SU-DHL-6 (cell line): ENCODE data around the gene DHX9.

Experiments
- H2AFZ ChIP-seq: fragments of 200-600 bp; sonication (generic); 2 replicates; pipeline ENCODE4 v1.6.1; 2014; ENCODE audit warnings: low read depth, mild to moderate bottlenecking, moderate library complexity, mixed read lengths, antibody characterized with exemption, low read length; ENCODE audit not compliant: severe bottlenecking
- H3F3A ChIP-seq: fragments of 200-600 bp; shearing (Covaris generic); 2 replicates; pipeline ENCODE4 v1.6.0; 2016; ENCODE audit warnings: antibody characterized with exemption, mild to moderate bottlenecking; ENCODE audit not compliant: insufficient read depth
- H3K27ac ChIP-seq: fragments of 200-600 bp; sonication (generic); 2 replicates; pipeline ENCODE4 v1.5.1; 2016; ENCODE audit warnings: low read depth, mild to moderate bottlenecking, low read length, moderate library complexity, mixed read lengths
- H3K27me3 ChIP-seq: fragments of 200-600 bp; sonication (generic), shearing (Covaris generic); 2 replicates; pipeline ENCODE4 v1.6.0; 2014; ENCODE audit warnings: mild to moderate bottlenecking, low read length
- H3K36me3 ChIP-seq: fragments of 200-600 bp; sonication (generic); 2 replicates; pipeline ENCODE4 v1.6.1; 2014; ENCODE audit warnings: mild to moderate bottlenecking, low read length, mixed read lengths
- H3K4me2 ChIP-seq: fragments of 300-600, 200-600 bp; shearing (Covaris generic), sonication (generic); 2 replicates; pipeline ENCODE4 v1.6.0; 2014; ENCODE audit warnings: low read length, low read depth, mild to moderate bottlenecking; ENCODE audit not compliant: poor library complexity, severe bottlenecking
- H3K4me3 ChIP-seq: fragments of 200-600 bp; sonication (generic); 2 replicates; pipeline ENCODE4 v1.5.1; 2014; ENCODE audit warnings: antibody characterized with exemption, low read length, mild to moderate bottlenecking, mixed read lengths; ENCODE audit not compliant: insufficient read depth, poor library complexity, severe bottlenecking
- H3K79me2 ChIP-seq: fragments of 200-600 bp; sonication (generic); 2 replicates; pipeline ENCODE4 v1.6.1; 2014; ENCODE audit warnings: mild to moderate bottlenecking, low read length, moderate library complexity; ENCODE audit not compliant: insufficient read depth
- H3K9ac ChIP-seq: fragments of 200-600 bp; sonication (generic); 2 replicates; pipeline ENCODE4 v1.7.0; 2014; ENCODE audit warnings: mild to moderate bottlenecking, low read length
- H3K9me2 ChIP-seq: fragments of 200-600 bp; sonication (generic); replicated peaks from 2 replicates; pipeline ENCODE4 v1.6.1; 2014; ENCODE audit warnings: low read length; ENCODE audit not compliant: insufficient read depth
- H3K9me3 ChIP-seq: fragments of 200-600 bp; sonication (generic); 2 replicates; pipeline ENCODE4 v1.6.1; 2014; ENCODE audit warnings: low read length, mixed read lengths; ENCODE audit not compliant: insufficient read depth
- H4K20me1 ChIP-seq: fragments of 200-600 bp; sonication (generic); 2 replicates; pipeline ENCODE4 v1.6.1; 2014; ENCODE audit warnings: low read depth, mild to moderate bottlenecking, antibody characterized with exemption, low read length, moderate library complexity, mixed read lengths
- EZH2phosphoT487 ChIP-seq: fragments of 200-600 bp; sonication (generic), shearing (Covaris generic); conservative IDR thresholded peaks from 2 replicates; pipeline ENCODE4 v1.6.1; 2018; ENCODE audit warnings: mild to moderate bottlenecking, antibody characterized with exemption, low read length, moderate library complexity, mixed read lengths
- TF ChIP-seq, protein P1 (sequence below): fragments of 200-600 bp; sonication (generic); IDR thresholded peaks from one replicate; pipeline ENCODE4 v1.5.1; 2017; ENCODE audit warnings: antibody characterized with exemption, mild to moderate bottlenecking, low read length, moderate library complexity; ENCODE audit not compliant: insufficient read depth, poor library complexity, severe bottlenecking

The DHX9 gene

DNA sequence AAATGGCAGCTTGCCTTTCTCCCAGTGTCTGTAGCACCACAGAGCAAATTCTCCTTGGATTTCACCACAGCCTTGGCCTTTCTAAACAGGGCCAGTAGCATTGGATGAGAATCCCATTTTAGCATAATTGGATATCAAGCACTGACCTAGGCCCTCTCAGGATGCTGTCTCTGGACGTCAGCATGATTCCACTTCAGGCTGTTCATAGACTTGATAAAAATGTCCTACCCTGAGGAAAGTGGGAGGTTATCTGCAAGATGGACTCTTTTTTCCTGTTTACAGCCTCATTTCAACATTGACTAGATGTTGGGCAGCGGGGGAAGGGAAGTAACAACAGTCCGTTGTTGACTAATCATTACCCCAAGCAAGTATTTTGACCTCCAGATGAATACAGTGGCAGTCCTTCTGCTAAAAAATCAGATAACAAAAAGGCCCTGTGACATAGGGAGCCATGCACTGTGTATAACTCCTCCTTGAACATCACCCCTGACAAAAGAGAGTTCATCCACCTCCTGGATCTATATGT is 44.4 kb upstream of the DHX9 start:
- Histone ChIP-seq H2AFZ (no peak overlapping the region), H3K36me3 (no peaks in the 10 kb centered on the region), H3K9me2 (no peaks in the 10 kb centered on the region), H3K79me2 (no peaks in the 10 kb centered on the region), H3K4me2 (no peak overlapping the region), H3K27me3 (no peaks in the 10 kb centered on the region), H4K20me1 (no peaks in the 10 kb centered on the region), H3K9ac (no peak overlapping the region), H3K9me3 (no peaks in the 10 kb centered on the region), H3F3A (no peaks in the 10 kb centered on the region), H3K4me3 (no peak overlapping the region), H3K27ac (no peak overlapping the region)
- no peak for TF ChIP-seq EZH2phosphoT487
- TF ChIP-seq, protein P1, sequence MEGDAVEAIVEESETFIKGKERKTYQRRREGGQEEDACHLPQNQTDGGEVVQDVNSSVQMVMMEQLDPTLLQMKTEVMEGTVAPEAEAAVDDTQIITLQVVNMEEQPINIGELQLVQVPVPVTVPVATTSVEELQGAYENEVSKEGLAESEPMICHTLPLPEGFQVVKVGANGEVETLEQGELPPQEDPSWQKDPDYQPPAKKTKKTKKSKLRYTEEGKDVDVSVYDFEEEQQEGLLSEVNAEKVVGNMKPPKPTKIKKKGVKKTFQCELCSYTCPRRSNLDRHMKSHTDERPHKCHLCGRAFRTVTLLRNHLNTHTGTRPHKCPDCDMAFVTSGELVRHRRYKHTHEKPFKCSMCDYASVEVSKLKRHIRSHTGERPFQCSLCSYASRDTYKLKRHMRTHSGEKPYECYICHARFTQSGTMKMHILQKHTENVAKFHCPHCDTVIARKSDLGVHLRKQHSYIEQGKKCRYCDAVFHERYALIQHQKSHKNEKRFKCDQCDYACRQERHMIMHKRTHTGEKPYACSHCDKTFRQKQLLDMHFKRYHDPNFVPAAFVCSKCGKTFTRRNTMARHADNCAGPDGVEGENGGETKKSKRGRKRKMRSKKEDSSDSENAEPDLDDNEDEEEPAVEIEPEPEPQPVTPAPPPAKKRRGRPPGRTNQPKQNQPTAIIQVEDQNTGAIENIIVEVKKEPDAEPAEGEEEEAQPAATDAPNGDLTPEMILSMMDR = no peak

DNA sequence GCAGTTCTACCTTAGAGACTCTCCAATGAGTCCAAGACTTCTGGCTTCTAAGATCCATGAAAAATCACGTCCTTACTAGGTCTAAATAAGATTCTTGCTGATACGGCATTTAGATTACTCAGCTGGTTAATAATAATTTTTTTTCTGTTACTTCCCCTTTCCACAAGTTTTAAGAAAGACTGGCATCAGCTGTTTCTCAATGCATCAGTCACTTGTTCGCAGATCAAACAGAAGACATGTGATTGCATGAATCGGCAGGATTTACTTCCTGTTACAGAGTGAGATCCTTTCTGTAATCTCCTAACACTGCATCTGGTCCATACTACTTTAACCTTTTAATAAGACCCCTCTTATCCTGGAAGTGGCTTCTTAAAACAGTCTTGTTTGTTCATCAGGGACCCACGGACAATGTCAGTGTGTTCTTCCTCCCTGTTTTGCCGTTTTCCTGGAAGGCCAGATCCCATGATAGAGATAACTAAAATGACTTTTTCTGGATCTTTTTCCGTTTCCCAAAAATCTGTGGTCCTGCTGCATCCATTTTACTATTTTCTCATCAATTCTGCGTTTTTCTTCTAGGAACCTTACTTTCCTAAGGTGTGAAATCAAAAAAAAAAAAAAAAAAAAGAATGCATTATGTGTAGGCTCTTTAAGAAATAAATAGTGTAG is 43.5 kb upstream of the DHX9 start:
- Histone ChIP-seq H3K36me3 (no peaks in the 10 kb centered on the region), H3K9me3 (no peaks in the 10 kb centered on the region), H3K27ac (no peak overlapping the region), H4K20me1 (no peaks in the 10 kb centered on the region), H3K79me2 (no peaks in the 10 kb centered on the region), H3K9me2 (no peaks in the 10 kb centered on the region), H3F3A (no peaks in the 10 kb centered on the region), H3K9ac (no peak overlapping the region), H3K27me3 (no peaks in the 10 kb centered on the region), H3K4me2 (no peak overlapping the region), H2AFZ (no peak overlapping the region), H3K4me3 (no peak overlapping the region)
- TF ChIP-seq, protein P1 = no peak
- TF ChIP-seq EZH2phosphoT487 = no peak

DNA sequence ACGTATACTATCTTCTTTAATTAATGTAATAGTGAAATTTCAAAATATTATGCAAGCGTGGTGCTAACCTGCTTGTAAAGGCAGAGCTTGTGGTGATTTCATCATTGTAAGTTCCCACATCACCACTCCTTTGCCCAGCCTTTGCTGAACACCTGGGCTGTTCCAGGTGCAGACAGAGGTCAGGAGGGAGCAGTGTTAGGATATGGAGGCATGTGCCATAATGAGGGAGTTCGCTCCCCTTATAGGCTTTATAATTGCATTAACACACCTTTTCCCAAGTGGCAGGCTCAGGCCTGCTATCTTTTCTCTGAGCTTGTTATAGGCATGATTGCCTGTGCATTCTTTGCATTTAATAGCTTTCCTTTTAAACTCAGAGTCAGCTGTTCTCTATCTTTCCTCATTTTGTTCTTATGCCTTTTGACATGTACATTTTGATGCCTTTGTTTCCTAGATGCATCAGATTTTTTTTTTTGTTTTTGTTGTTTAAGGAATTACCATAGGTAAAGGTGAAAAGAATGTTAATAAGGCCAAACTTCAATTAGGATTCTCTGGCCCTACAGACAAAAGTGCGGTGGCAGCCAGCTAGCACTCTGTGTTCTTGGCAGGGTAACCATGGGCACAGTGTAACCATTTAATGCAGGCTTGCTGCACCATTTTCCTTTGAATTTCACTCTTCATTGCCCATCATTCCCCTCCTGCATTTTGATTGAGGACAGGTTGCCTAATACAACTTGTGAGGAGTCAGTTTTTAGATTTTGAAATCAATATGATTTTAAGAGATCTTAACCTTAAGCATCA is 36.9 kb upstream of the DHX9 start:
- Histone ChIP-seq H3K36me3 (no peaks in the 10 kb centered on the region), H4K20me1 (no peaks in the 10 kb centered on the region), H3K9me3 (no peaks in the 10 kb centered on the region), H2AFZ (no peak overlapping the region), H3K4me2 (no peak overlapping the region), H3F3A (no peaks in the 10 kb centered on the region), H3K9me2 (no peaks in the 10 kb centered on the region), H3K9ac (no peak overlapping the region), H3K27ac (no peak overlapping the region), H3K27me3 (no peaks in the 10 kb centered on the region), H3K4me3 (no peak overlapping the region), H3K79me2 (no peaks in the 10 kb centered on the region)
- no peak for TF ChIP-seq EZH2phosphoT487
- TF ChIP-seq, protein P1 = no peak
